ENCODE data around the gene SLC25A13.

The SLC25A13 gene

GRCh38 chr7:96346293-96346953 is 24.5 kb upstream of the SLC25A13 start:
- H3K36me3 ChIP-seq (ENCODE audit: control insufficient read depth, insufficient read depth, low read length): no peaks in the 10 kb centered on the region
- H3K4me1 ChIP-seq (ENCODE audit: control insufficient read depth, insufficient read depth, low read length): no peaks in the 10 kb centered on the region
- H3K9ac ChIP-seq (ENCODE audit: low read depth, low read length): no peak overlapping the region
- H3K9me3 ChIP-seq (ENCODE audit: control insufficient read depth, insufficient read depth, low read length): no peaks in the 10 kb centered on the region
- H3K27ac ChIP-seq (ENCODE audit: low read depth, low read length): no peak overlapping the region
- no peaks in the 10 kb centered on the region for H3K27me3 ChIP-seq (ENCODE audit: control insufficient read depth, insufficient read depth, low read length)
- no peak overlapping the region for H3K4me3 ChIP-seq (ENCODE audit: low read depth, low read length)

GRCh38 chr7:96344236-96344635 is 22.3 kb upstream of the SLC25A13 start:
- Histone ChIP-seq H3K4me1 (ENCODE audit: control insufficient read depth, insufficient read depth, low read length) (no peaks in the 10 kb centered on the region), H3K36me3 (ENCODE audit: control insufficient read depth, insufficient read depth, low read length) (no peaks in the 10 kb centered on the region), H3K27ac (ENCODE audit: low read depth, low read length) (no peak overlapping the region), H3K27me3 (ENCODE audit: control insufficient read depth, insufficient read depth, low read length) (no peaks in the 10 kb centered on the region), H3K9me3 (ENCODE audit: control insufficient read depth, insufficient read depth, low read length) (no peaks in the 10 kb centered on the region), H3K4me3 (ENCODE audit: low read depth, low read length) (no peak overlapping the region), H3K9ac (ENCODE audit: low read depth, low read length) (no peak overlapping the region)

- H3K36me3 ChIP-seq (ENCODE audit: control insufficient read depth, insufficient read depth, low read length): no peaks in the 10 kb centered on the region
- no peak overlapping the region for H3K9ac ChIP-seq (ENCODE audit: low read depth, low read length)
- H3K9me3 ChIP-seq (ENCODE audit: control insufficient read depth, insufficient read depth, low read length): no peaks in the 10 kb centered on the region
- no peaks in the 10 kb centered on the region for H3K27me3 ChIP-seq (ENCODE audit: control insufficient read depth, insufficient read depth, low read length)
- H3K4me1 ChIP-seq (ENCODE audit: control insufficient read depth, insufficient read depth, low read length): no peaks in the 10 kb centered on the region
- no peak overlapping the region for H3K27ac ChIP-seq (ENCODE audit: low read depth, low read length)
- no peak overlapping the region for H3K4me3 ChIP-seq (ENCODE audit: low read depth, low read length)
Observed at GRCh38 chr7:96342049-96342448, 20.2 kb upstream of the SLC25A13 start.

GRCh38 chr7:96337519-96337918 is 15.6 kb upstream of the SLC25A13 start:
- Histone ChIP-seq H3K9me3 (ENCODE audit: control insufficient read depth, insufficient read depth, low read length) (no peaks in the 10 kb centered on the region), H3K9ac (ENCODE audit: low read depth, low read length) (no peak overlapping the region), H3K4me1 (ENCODE audit: control insufficient read depth, insufficient read depth, low read length) (no peaks in the 10 kb centered on the region), H3K27ac (ENCODE audit: low read depth, low read length) (no peak overlapping the region), H3K36me3 (ENCODE audit: control insufficient read depth, insufficient read depth, low read length) (no peaks in the 10 kb centered on the region), H3K4me3 (ENCODE audit: low read depth, low read length) (no peak overlapping the region), H3K27me3 (ENCODE audit: control insufficient read depth, insufficient read depth, low read length) (no peaks in the 10 kb centered on the region)

GRCh38 chr7:96332325-96332724 is 10.4 kb upstream of the SLC25A13 start:
- H3K4me1 ChIP-seq (ENCODE audit: control insufficient read depth, insufficient read depth, low read length): no peaks in the 10 kb centered on the region
- H3K36me3 ChIP-seq (ENCODE audit: control insufficient read depth, insufficient read depth, low read length): no peaks in the 10 kb centered on the region
- no peaks in the 10 kb centered on the region for H3K27me3 ChIP-seq (ENCODE audit: control insufficient read depth, insufficient read depth, low read length)
- H3K9me3 ChIP-seq (ENCODE audit: control insufficient read depth, insufficient read depth, low read length): no peaks in the 10 kb centered on the region
- H3K27ac ChIP-seq (ENCODE audit: low read depth, low read length): no peak overlapping the region
- no peak overlapping the region for H3K9ac ChIP-seq (ENCODE audit: low read depth, low read length)
- H3K4me3 ChIP-seq (ENCODE audit: low read depth, low read length): no peak overlapping the region

GRCh38 chr7:96331775-96332174 is 9.9 kb upstream of the SLC25A13 start:
- Histone ChIP-seq H3K9ac (ENCODE audit: low read depth, low read length) (no peak overlapping the region), H3K9me3 (ENCODE audit: control insufficient read depth, insufficient read depth, low read length) (no peaks in the 10 kb centered on the region), H3K27ac (ENCODE audit: low read depth, low read length) (no peak overlapping the region), H3K4me3 (ENCODE audit: low read depth, low read length) (no peak overlapping the region), H3K4me1 (ENCODE audit: control insufficient read depth, insufficient read depth, low read length) (no peaks in the 10 kb centered on the region), H3K27me3 (ENCODE audit: control insufficient read depth, insufficient read depth, low read length) (no peaks in the 10 kb centered on the region), H3K36me3 (ENCODE audit: control insufficient read depth, insufficient read depth, low read length) (no peaks in the 10 kb centered on the region)

GRCh38 chr7:96331233-96331632 is 9.3 kb upstream of the SLC25A13 start:
- H3K9me3 ChIP-seq (ENCODE audit: control insufficient read depth, insufficient read depth, low read length): no peaks in the 10 kb centered on the region
- H3K36me3 ChIP-seq (ENCODE audit: control insufficient read depth, insufficient read depth, low read length): no peaks in the 10 kb centered on the region
- H3K4me3 ChIP-seq (ENCODE audit: low read depth, low read length): no peak overlapping the region
- H3K27ac ChIP-seq (ENCODE audit: low read depth, low read length): no peak overlapping the region
- H3K27me3 ChIP-seq (ENCODE audit: control insufficient read depth, insufficient read depth, low read length): no peaks in the 10 kb centered on the region
- no peak overlapping the region for H3K9ac ChIP-seq (ENCODE audit: low read depth, low read length)
- no peaks in the 10 kb centered on the region for H3K4me1 ChIP-seq (ENCODE audit: control insufficient read depth, insufficient read depth, low read length)

GRCh38 chr7:96330193-96330592 is 8.3 kb upstream of the SLC25A13 start:
- no peak overlapping the region for H3K27ac ChIP-seq (ENCODE audit: low read depth, low read length)
- no peak overlapping the region for H3K4me3 ChIP-seq (ENCODE audit: low read depth, low read length)
- H3K9me3 ChIP-seq (ENCODE audit: control insufficient read depth, insufficient read depth, low read length): no peaks in the 10 kb centered on the region
- H3K4me1 ChIP-seq (ENCODE audit: control insufficient read depth, insufficient read depth, low read length): no peaks in the 10 kb centered on the region
- no peaks in the 10 kb centered on the region for H3K27me3 ChIP-seq (ENCODE audit: control insufficient read depth, insufficient read depth, low read length)
- H3K9ac ChIP-seq (ENCODE audit: low read depth, low read length): no peak overlapping the region
- no peaks in the 10 kb centered on the region for H3K36me3 ChIP-seq (ENCODE audit: control insufficient read depth, insufficient read depth, low read length)

- no peaks in the 10 kb centered on the region for H3K27me3 ChIP-seq (ENCODE audit: control insufficient read depth, insufficient read depth, low read length)
- no peak overlapping the region for H3K27ac ChIP-seq (ENCODE audit: low read depth, low read length)
- no peaks in the 10 kb centered on the region for H3K36me3 ChIP-seq (ENCODE audit: control insufficient read depth, insufficient read depth, low read length)
- no peak overlapping the region for H3K4me3 ChIP-seq (ENCODE audit: low read depth, low read length)
- H3K9me3 ChIP-seq (ENCODE audit: control insufficient read depth, insufficient read depth, low read length): no peaks in the 10 kb centered on the region
- H3K4me1 ChIP-seq (ENCODE audit: control insufficient read depth, insufficient read depth, low read length): no peaks in the 10 kb centered on the region
- H3K9ac ChIP-seq (ENCODE audit: low read depth, low read length): no peak overlapping the region
Observed at GRCh38 chr7:96329241-96329640, 7.3 kb upstream of the SLC25A13 start.

GRCh38 chr7:96328016-96328415 is 6.1 kb upstream of the SLC25A13 start:
- Histone ChIP-seq H3K27me3 (ENCODE audit: control insufficient read depth, insufficient read depth, low read length) (no peaks in the 10 kb centered on the region), H3K9ac (ENCODE audit: low read depth, low read length) (no peak overlapping the region), H3K4me1 (ENCODE audit: control insufficient read depth, insufficient read depth, low read length) (no peaks in the 10 kb centered on the region), H3K27ac (ENCODE audit: low read depth, low read length) (peak overlapping the region; percentile 26), H3K4me3 (ENCODE audit: low read depth, low read length) (no peak overlapping the region), H3K36me3 (ENCODE audit: control insufficient read depth, insufficient read depth, low read length) (no peaks in the 10 kb centered on the region), H3K9me3 (ENCODE audit: control insufficient read depth, insufficient read depth, low read length) (no peaks in the 10 kb centered on the region)

GRCh38 chr7:96327429-96327828 is 5.5 kb upstream of the SLC25A13 start:
- Histone ChIP-seq H3K27me3 (ENCODE audit: control insufficient read depth, insufficient read depth, low read length) (no peaks in the 10 kb centered on the region), H3K27ac (ENCODE audit: low read depth, low read length) (peak overlapping the region; percentile 42), H3K9ac (ENCODE audit: low read depth, low read length) (no peak overlapping the region), H3K9me3 (ENCODE audit: control insufficient read depth, insufficient read depth, low read length) (no peaks in the 10 kb centered on the region), H3K4me1 (ENCODE audit: control insufficient read depth, insufficient read depth, low read length) (0 out of 2 replicates have a peak, but pooled peaks cover under 1% of the 10 kb centered on the region), H3K36me3 (ENCODE audit: control insufficient read depth, insufficient read depth, low read length) (no peaks in the 10 kb centered on the region), H3K4me3 (ENCODE audit: low read depth, low read length) (no peak overlapping the region)

All from HUES48 (cell line).